GM12865 (cell line): ENCODE data around the gene EPM2A.

Source experiments
- DNase-seq: peaks from one replicate; pipeline ENCODE4 v3.0.0; 2010; ENCODE audit warnings: low read depth
- H3K4me3 ChIP-seq: 2 replicates; pipeline ENCODE4 v1.5.1; 2011; ENCODE audit warnings: mild to moderate bottlenecking, low read depth, low read length, control low read depth
- CTCF ChIP-seq: IDR thresholded peaks from 2 replicates; pipeline ENCODE4 v1.5.1; 2011; ENCODE audit warnings: low read length, control low read depth, low read depth, inconsistent platforms; ENCODE audit not compliant: insufficient read depth; ENCODE audit errors: missing control alignments

EPM2A gene

GRCh38 chr6:145688493-145688905, 46.8 kb downstream of the EPM2A start:
- TF ChIP-seq CTCF = no peak
- no peak overlapping the region for H3K4me3 ChIP-seq
- DNase-seq = no peak

GRCh38 chr6:145685932-145686331, 49.4 kb downstream of the EPM2A start:
- no peak for DNase-seq
- TF ChIP-seq CTCF = no peak
- H3K4me3 ChIP-seq = no peak overlapping the region

GRCh38 chr6:145681965-145682364, 53.4 kb downstream of the EPM2A start:
- TF ChIP-seq CTCF = no peak
- H3K4me3 ChIP-seq = no peak overlapping the region
- DNase-seq = no peak

GRCh38 chr6:145673504-145673903, 61.8 kb downstream of the EPM2A start:
- no peak overlapping the region for H3K4me3 ChIP-seq
- TF ChIP-seq CTCF = no peak
- no peak for DNase-seq

GRCh38 chr6:145670311-145670710, 65.0 kb downstream of the EPM2A start:
- H3K4me3 ChIP-seq = no peak overlapping the region
- no peak for TF ChIP-seq CTCF
- no peak for DNase-seq

GRCh38 chr6:145669627-145670034, 65.7 kb downstream of the EPM2A start:
- DNase-seq = no peak
- TF ChIP-seq CTCF = no peak
- H3K4me3 ChIP-seq = no peak overlapping the region

GRCh38 chr6:145668844-145669243, 66.5 kb downstream of the EPM2A start:
- no peak overlapping the region for H3K4me3 ChIP-seq
- DNase-seq = no peak
- TF ChIP-seq CTCF = no peak
